Activated B cell treated with CpG ODN at 0.5 μM for 24 hours (primary cell): ENCODE measurements around the gene APBB2. TPM values are rescaled to one million over a fixed set of nuclear protein-coding genes. Genes with fewer than 3 reads are reported as not detected.

Experiments
- ATAC-seq: fragments of 200-7000 bp; cut with Tn5 transposase; one replicate; pipeline ENCODE4 v1.10.0; 2021; ENCODE audit warnings: low read depth, mild to moderate bottlenecking, moderate library complexity
- CTCF ChIA-PET: fragments of 350-600 bp; sonication (Branson Sonifier 250); formaldehyde crosslinking; loops from one replicate; lab custom pipeline; 2021; ENCODE audit warnings: antibody characterized with exemption; lab: Charles Lee
- POLR2A ChIA-PET: fragments of 350-600 bp; sonication (Branson Sonifier 250); formaldehyde crosslinking; loops from one replicate; lab custom pipeline; 2021; ENCODE audit warnings: antibody characterized with exemption; lab: Charles Lee
- DNase-seq: peaks from one replicate; pipeline ENCODE4 v3.0.0; 2022
- H3K27ac Mint-ChIP-seq: one replicate; pipeline ENCODE4 v1.8.0; 2020; ENCODE audit warnings: mixed read lengths
- H3K27me3 Mint-ChIP-seq: one replicate; pipeline ENCODE4 v1.8.0; 2021; ENCODE audit warnings: mixed read lengths
- H3K36me3 Mint-ChIP-seq: one replicate; pipeline ENCODE4 v1.8.0; 2021; ENCODE audit warnings: low read depth, mixed read lengths
- H3K4me1 Mint-ChIP-seq: one replicate; pipeline ENCODE4 v1.8.0; 2021; ENCODE audit warnings: mixed read lengths
- H3K4me3 Mint-ChIP-seq: one replicate; pipeline ENCODE4 v1.8.0; 2020; ENCODE audit warnings: mild to moderate bottlenecking, mixed read lengths
- H3K9me3 Mint-ChIP-seq: one replicate; pipeline ENCODE4 v1.8.0; 2020; ENCODE audit warnings: mixed read lengths
- intact Hi-C: fragments of 100-400 bp; cut with micrococcal nuclease; formaldehyde crosslinking; loops from one replicate; pipeline ENCODE4 v1.15.1; 2024
- total RNA-seq: library from RNA; stranded (reverse); gene quantifications from 2 replicates; pipeline ENCODE4 v1.2.3, GENCODE V29; 2022
- TF ChIP-seq, protein P1 (sequence below): fragments of 200-600 bp; IDR thresholded peaks from one replicate; pipeline ENCODE4 v1.8.0; 2022; ENCODE audit warnings: antibody characterized with exemption, mild to moderate bottlenecking

The APBB2 gene
- total RNA-seq, 1 donor from 2014 or later = 3.7 TPM

DNA sequence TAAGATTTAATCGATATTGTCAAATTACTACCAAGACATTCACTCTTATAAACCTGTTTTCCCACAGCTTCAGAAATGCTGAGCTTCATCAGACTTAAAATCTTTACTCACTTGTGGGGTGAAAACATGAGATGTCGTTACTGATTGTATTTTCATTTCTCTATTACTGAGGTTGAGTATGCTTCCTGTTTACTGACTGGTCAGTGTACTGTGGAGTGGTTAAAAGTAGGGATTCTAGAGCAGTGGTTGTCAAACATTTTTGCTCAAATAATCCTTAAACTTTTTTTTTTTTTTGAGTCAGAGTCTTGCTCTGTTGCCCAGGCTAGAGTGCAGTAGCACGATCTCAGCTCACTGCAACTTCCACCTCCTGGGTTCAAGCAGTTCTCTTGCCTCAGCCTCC lies 414.3 kb downstream of the APBB2 start:
- DNase-seq (no peak), ATAC-seq (peak; percentile 18)
- TF ChIP-seq, protein P1, sequence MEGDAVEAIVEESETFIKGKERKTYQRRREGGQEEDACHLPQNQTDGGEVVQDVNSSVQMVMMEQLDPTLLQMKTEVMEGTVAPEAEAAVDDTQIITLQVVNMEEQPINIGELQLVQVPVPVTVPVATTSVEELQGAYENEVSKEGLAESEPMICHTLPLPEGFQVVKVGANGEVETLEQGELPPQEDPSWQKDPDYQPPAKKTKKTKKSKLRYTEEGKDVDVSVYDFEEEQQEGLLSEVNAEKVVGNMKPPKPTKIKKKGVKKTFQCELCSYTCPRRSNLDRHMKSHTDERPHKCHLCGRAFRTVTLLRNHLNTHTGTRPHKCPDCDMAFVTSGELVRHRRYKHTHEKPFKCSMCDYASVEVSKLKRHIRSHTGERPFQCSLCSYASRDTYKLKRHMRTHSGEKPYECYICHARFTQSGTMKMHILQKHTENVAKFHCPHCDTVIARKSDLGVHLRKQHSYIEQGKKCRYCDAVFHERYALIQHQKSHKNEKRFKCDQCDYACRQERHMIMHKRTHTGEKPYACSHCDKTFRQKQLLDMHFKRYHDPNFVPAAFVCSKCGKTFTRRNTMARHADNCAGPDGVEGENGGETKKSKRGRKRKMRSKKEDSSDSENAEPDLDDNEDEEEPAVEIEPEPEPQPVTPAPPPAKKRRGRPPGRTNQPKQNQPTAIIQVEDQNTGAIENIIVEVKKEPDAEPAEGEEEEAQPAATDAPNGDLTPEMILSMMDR = no peak
- peaks cover 11% of the 10 kb centered on the region for H3K4me1 Mint-ChIP-seq
- no peaks in the 10 kb centered on the region for H3K27me3 Mint-ChIP-seq
- ChIA-PET CTCF (no interaction called here), POLR2A (interaction anchor here (0.6 to 0.7 kb wide), 2 partner anchors 64 to 88 kb away, joined by 3 read pairs; no protein-coding TSS in a partner anchor)
- no peaks in the 10 kb centered on the region for H3K9me3 Mint-ChIP-seq
- peak overlapping the region; percentile 36 for H3K4me3 Mint-ChIP-seq
- intact Hi-C loops = no loop called here
- peak overlapping the region; percentile 10 for H3K27ac Mint-ChIP-seq
- H3K36me3 Mint-ChIP-seq = no peaks in the 10 kb centered on the region

DNA sequence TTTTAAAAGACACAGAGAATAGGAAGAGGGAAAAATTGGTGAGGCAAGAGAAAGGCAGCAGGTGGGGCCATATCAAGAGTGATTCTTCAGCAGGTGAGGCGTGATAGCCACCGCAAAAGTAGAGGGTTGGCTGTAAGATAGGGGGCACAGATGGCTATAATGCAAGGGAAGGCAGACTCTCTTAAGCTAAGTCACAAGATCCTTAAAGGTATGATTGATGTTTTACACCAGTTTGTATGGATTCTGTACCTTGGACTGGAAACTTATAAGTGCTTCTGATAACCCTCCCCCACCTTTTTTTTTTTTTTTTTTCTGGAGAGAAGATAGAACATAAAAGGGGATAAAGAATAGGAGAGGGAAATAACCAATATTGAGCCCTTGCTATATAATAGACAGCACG lies 424.6 kb downstream of the APBB2 start:
- Mint-ChIP-seq H3K27ac (no peak overlapping the region), H3K36me3 (no peaks in the 10 kb centered on the region), H3K4me1 (peaks cover 2% of the 10 kb centered on the region), H3K4me3 (no peak overlapping the region), H3K27me3 (peaks cover 4% of the 10 kb centered on the region), H3K9me3 (no peaks in the 10 kb centered on the region)
- ATAC-seq = no peak
- no peak for DNase-seq
- CTCF ChIA-PET = interaction anchor here (1.4 kb wide), 1 partner anchor 51 kb away, joined by 4 read pairs; no protein-coding TSS in a partner anchor
- intact Hi-C loops = loop anchor here (5.0 kb wide), 1 partner anchor 37 kb away; no protein-coding TSS in a partner anchor
- TF ChIP-seq, protein P1 = no peak
- POLR2A ChIA-PET = no interaction called here

DNA sequence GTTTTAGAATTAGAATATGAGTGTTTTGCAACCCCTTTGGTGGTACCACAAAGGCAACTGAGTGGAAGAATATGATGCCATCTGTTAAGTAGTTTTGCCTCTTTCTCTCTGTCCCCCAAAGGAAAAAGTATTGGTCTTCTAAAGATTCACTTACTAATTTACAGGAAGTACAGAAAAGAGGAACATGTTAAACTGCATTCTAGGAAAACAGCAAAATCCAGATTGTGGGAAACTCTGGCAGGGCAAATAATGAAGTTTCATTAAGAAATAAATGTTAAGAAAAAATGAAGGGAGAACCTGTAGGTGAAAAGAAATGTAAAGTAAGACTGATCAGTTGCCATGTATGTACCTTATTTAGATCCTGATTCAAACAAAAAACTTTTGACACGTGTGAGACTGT lies 425.3 kb downstream of the APBB2 start:
- DNase-seq (no peak), ATAC-seq (no peak)
- ChIA-PET POLR2A (no interaction called here), CTCF (no interaction called here)
- H3K4me1 Mint-ChIP-seq = peaks cover 2% of the 10 kb centered on the region
- TF ChIP-seq, protein P1 = no peak
- no peak overlapping the region for H3K4me3 Mint-ChIP-seq
- H3K9me3 Mint-ChIP-seq = no peaks in the 10 kb centered on the region
- no peak overlapping the region for H3K27ac Mint-ChIP-seq
- H3K36me3 Mint-ChIP-seq = no peaks in the 10 kb centered on the region
- peaks cover 4% of the 10 kb centered on the region for H3K27me3 Mint-ChIP-seq
- intact Hi-C loops = no loop called here

DNA sequence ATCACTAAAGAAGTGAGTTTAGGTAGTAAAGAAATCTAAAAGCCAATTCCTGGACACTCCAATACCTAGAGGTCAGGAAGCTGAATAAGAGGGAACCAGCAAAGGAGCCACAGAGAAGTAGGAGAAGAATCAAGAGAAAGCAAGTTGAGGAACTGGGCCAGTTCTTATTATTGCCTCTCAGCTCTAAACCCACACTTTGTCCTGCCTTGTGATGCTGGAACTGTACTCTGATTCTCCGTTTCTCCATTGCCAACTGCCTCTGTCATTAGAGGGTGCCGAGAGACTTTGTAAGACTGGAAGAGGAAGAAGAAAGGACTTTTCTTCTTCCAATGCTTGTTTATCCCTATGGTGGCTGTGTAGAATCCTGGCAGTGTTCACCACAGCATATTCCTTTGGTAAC lies 426.0 kb downstream of the APBB2 start:
- ATAC-seq = no peak
- no peak for DNase-seq
- ChIA-PET CTCF (no interaction called here), POLR2A (no interaction called here)
- intact Hi-C loops = no loop called here
- no peaks in the 10 kb centered on the region for H3K36me3 Mint-ChIP-seq
- no peaks in the 10 kb centered on the region for H3K9me3 Mint-ChIP-seq
- TF ChIP-seq, protein P1 = no peak
- peaks cover 2% of the 10 kb centered on the region for H3K4me1 Mint-ChIP-seq
- H3K27ac Mint-ChIP-seq = no peak overlapping the region
- H3K27me3 Mint-ChIP-seq = peaks cover 4% of the 10 kb centered on the region
- H3K4me3 Mint-ChIP-seq = no peak overlapping the region

DNA sequence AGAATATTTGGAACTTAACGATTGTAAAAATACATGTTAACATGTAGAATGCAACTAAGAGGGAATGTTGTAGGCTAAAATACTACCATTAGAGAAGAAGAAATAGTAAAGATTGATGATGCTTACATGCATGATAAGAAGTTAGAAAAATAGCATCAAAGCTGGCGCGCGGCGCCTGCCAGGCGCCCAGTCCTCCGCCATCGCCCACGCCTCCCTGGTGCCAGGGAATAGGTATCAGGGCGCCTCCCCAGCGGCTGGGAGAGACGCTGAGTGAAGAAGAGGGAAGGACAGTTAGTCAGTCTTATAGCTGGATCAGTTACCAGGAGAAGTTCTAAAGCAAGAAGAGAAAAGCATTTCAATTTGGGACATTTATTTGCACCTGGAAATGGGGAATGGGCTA lies 428.6 kb downstream of the APBB2 start:
- Mint-ChIP-seq H3K27me3 (peaks cover 2% of the 10 kb centered on the region), H3K27ac (no peak overlapping the region), H3K4me1 (peaks cover 2% of the 10 kb centered on the region), H3K36me3 (no peaks in the 10 kb centered on the region), H3K4me3 (no peak overlapping the region), H3K9me3 (no peaks in the 10 kb centered on the region)
- TF ChIP-seq, protein P1 = no peak
- CTCF ChIA-PET = no interaction called here
- ATAC-seq = no peak
- POLR2A ChIA-PET = no interaction called here
- no peak for DNase-seq
- intact Hi-C loops = no loop called here
